RWPE1 (cell line): ENCODE data around the gene FGF3.

Experiments used
- CTCF ChIA-PET: fragments of 350-600 bp; sonication (Branson Sonifier 250); formaldehyde crosslinking; extraction: SDS; loops from one replicate; lab custom pipeline; 2021; lab: Yijun Ruan, JAX
- POLR2A ChIA-PET: fragments of 400-600 bp; formaldehyde crosslinking; extraction: SDS; loops from one replicate; lab custom pipeline; 2020; ENCODE audit warnings: antibody characterized with exemption; ENCODE audit not compliant: low non-redundant PET; lab: Yijun Ruan, JAX
- DNase-seq: peaks from one replicate; pipeline ENCODE4 v3.0.0; 2012; ENCODE audit warnings: low spot score
- H3K27ac ChIP-seq: fragments of 450-650 bp; 2 replicates; pipeline ENCODE4 v1.5.1; 2017
- TF ChIP-seq, protein P1 (sequence below): fragments of 450-650 bp; conservative IDR thresholded peaks from 2 replicates; pipeline ENCODE4 v1.5.1; 2017; ENCODE audit warnings: low read depth, mild to moderate bottlenecking

The FGF3 gene

DNA sequence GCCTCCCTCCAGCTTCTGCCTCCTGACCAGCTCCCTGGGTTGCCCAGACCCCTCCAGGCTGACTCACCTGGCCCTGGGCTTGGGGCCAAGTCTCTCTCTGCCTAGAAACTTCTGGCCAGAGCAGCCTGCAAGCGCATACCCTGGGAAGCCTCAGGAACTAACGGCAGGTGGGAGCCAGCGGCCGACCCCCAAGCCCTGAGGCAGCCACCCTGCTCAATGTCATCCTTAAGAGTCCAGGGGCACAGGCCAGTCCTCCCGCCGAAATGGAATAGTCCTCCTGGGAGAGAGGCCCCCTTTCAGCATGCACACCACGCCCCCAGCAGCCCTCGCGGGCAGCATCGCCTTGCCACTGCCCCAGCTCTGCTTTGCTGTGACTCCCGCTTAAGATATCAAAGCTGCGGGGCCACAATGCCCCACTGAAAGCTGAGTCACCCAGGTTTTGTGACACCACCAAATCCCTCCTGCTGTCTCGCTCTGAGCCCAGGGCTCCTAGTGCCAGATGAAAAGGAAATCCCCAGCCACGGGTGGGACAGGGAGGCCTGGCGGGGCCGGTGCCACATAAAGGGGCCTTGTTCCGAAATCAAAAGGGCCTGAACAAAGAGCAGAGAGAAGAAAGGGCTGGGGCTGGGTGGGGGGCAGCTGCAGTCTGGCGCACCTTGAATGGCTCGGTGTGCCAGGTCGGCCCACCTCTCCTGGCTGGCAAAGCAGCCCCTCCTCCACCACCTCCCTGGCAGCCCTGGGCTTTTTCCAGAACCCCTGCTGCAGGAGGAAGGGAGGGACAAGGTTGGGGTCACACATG is 21.4 kb upstream of the FGF3 start:
- TF ChIP-seq, protein P1, sequence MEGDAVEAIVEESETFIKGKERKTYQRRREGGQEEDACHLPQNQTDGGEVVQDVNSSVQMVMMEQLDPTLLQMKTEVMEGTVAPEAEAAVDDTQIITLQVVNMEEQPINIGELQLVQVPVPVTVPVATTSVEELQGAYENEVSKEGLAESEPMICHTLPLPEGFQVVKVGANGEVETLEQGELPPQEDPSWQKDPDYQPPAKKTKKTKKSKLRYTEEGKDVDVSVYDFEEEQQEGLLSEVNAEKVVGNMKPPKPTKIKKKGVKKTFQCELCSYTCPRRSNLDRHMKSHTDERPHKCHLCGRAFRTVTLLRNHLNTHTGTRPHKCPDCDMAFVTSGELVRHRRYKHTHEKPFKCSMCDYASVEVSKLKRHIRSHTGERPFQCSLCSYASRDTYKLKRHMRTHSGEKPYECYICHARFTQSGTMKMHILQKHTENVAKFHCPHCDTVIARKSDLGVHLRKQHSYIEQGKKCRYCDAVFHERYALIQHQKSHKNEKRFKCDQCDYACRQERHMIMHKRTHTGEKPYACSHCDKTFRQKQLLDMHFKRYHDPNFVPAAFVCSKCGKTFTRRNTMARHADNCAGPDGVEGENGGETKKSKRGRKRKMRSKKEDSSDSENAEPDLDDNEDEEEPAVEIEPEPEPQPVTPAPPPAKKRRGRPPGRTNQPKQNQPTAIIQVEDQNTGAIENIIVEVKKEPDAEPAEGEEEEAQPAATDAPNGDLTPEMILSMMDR: no peak
- H3K27ac ChIP-seq: no peak overlapping the region
- POLR2A ChIA-PET: no interaction called here
- DNase-seq: no peak
- CTCF ChIA-PET: no interaction called here

DNA sequence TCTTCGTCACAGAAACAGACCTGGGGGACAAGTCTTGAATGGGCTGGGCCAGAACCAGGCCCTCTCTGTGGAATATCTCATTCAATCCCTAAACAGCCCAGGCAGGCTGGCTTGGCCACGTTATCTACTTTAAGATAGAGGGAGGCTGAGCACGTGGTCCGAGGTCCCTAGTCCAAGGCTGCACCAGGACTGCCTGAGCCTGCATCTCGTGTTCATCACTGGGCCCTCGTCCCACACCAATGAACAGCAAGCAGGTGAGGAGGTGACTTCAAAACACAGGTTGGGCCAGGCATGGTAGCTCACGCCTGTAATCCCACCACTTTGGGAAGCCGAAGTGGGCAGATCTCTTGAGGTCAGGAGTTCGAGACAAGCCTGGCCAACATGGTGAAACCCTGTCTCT is 20.3 kb upstream of the FGF3 start:
- DNase-seq: no peak
- ChIA-PET CTCF (no interaction called here), POLR2A (no interaction called here)
- H3K27ac ChIP-seq: no peak overlapping the region
- TF ChIP-seq, protein P1: no peak

DNA sequence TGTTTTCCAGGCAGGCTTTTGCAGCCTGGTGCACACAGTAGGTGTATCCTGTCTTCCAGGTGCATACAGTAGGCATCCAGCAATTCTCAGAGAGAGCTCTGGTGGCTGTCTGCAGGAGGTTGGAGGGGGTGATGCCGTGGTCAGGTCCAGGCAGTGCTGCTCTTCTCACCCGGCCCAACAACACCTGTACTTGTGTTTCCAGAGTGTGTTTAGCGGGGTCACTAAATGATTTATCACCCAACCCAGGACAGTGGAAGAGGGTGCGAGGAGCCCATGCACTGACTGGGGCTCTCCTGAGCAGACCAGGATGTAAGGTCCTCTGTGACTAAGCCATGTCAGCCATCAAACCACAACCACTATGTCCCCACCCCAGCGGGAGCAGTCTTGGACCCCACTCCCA is 18.6 kb upstream of the FGF3 start:
- ChIA-PET POLR2A (no interaction called here), CTCF (no interaction called here)
- no peak for DNase-seq
- no peak overlapping the region for H3K27ac ChIP-seq
- TF ChIP-seq, protein P1: no peak

DNA sequence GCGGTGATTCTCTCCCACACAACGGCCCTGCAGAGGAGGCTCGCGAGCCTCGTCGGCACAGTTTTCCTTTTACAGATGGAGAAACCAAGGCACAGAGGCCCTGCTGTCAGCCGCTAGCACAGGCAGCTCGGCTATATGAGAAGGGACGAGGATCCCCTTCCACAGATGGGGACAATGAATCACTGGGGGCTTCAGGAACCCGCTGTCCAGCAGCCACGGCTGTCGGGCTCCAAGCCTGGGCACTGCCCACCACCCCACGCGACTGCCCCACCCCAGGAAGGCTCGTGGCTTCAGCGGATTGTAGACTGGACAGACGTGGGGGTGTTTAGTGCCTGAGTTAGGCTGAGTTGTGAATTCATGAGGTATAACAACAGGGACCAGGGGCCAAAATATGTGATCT is 17.2 kb upstream of the FGF3 start:
- no peak for DNase-seq
- CTCF ChIA-PET: no interaction called here
- POLR2A ChIA-PET: no interaction called here
- H3K27ac ChIP-seq: no peak overlapping the region
- TF ChIP-seq, protein P1: no peak

DNA sequence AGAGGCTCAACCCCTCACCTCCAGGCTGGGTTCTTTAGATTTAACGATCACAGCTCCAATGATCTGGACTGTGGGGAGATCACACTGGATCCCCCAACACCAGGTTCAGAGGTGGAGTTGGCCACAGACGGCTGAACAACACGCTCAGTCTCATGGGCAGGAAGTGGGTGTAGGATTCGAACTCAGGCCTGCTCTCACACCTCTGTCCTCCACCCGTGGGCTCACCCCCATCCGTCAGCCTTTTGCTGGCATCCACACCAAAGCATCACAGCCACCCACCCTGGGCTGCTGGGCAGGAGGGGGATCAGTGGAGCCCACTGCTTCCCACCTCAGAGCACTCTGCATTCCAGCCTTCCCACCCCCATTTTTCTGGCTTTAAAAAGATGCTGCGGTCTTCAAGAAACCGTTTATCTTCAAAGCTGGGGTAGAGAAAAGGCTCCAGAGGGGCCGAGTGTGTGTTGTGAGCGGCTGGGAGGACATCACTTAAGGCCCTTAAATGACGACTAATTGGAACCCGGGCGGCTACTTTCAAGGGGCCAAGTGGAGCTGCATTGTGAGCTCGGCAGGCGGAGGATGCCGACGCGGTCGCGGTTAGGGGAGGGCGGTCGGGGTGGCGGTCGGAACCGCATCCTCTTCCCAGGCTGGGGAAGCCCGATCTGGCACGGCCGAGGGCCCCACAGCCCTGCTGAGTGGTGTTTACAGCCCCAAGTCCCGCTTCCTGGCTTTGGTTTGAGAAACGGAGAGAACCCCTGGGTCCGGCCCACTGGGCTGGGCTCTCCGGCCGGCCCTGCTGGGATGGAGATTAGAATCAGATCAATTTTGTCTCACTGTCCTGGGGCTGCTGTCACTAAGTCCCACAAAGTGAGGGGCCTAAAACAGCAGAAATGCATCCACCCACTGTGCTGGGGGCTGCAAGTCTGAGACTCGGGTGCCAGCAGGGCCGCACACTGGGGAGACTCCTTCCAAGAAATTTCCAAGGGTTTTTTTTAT is 15.9 kb upstream of the FGF3 start:
- H3K27ac ChIP-seq: no peak overlapping the region
- ChIA-PET CTCF (interaction anchor here (0.6 to 0.9 kb wide), 2 partner anchors 14 to 120 kb away, joined by 3 read pairs; no protein-coding TSS in a partner anchor), POLR2A (no interaction called here)
- no peak for DNase-seq
- TF ChIP-seq, protein P1: no peak

DNA sequence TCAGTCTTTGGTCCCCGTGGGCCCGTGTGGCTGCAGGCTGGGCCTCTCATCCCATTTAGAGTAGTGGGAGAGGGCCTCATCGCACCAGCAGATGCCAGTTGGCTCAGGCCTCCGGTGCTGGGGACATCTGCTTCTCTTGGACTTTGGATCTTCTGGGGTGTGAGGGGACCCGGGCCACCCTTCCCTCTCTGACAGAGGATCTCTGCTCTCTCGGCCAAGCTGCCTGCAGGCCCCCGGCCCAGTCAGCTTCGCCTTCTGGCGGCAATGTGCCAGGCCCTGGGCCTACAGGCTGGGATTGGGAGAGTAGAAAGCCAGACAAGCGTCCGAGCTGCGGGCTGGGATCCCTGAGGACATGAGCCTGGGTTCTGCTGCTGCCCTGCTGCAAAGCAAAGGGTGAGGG is 15.0 kb upstream of the FGF3 start:
- CTCF ChIA-PET: no interaction called here
- POLR2A ChIA-PET: no interaction called here
- H3K27ac ChIP-seq: no peak overlapping the region
- no peak for DNase-seq
- TF ChIP-seq, protein P1: no peak
